ENCODE data around the gene C1orf122. TPM values are rescaled to one million over a fixed set of nuclear protein-coding genes. Genes with fewer than 3 reads are reported as not detected.

The C1orf122 gene
- total RNA-seq, 3 donors from 2014 or later, result 58.5 to 64.6 (median 58.9) TPM

DNA sequence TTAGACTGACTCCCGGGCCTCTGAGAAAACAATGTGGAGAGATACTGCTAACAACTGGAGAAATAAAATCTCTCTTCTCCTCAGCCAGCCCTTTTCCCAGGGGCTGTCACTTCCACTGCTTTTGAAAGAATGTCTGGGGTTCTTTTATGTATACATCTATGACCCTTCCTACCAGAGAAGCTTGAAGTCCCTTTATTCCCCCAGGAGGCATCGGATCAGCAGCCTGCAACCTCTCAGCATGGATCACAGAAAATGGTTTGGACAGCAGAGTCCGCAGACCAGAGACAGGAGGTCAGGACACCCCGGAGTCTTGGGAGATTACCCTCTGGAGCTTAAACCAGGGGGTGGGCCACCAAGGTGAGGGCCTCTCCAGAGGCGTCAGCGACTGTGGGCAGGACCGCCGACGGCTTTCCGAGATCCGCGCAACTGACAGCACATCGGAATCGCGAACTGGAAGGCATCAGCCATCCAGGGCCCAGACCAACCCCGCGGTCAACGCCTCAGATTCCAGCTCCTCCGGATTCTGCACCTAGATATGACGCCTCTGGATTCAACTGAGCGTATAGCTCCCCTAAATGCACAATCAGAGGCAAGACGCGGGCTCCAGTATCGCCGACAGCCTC, 43.7 kb upstream of the C1orf122 start:
- H3K4me3 ChIP-seq, result no peak overlapping the region
- peaks cover 5 to 82% of the 10 kb centered on the region in 2 donors for H3K27me3 ChIP-seq
- intact Hi-C loops (cut with DNase I; ENCODE audit: low total_unique reads), result no loop called here
- no peaks in the 10 kb centered on the region for H3K4me1 ChIP-seq
- H3K9me3 ChIP-seq, result peaks cover 0 to 4% of the 10 kb centered on the region in 2 donors
- H3K36me3 ChIP-seq, result no peaks in the 10 kb centered on the region
- DNase-seq (ENCODE audit: low spot score in 2 of 2), result no peak
- TF ChIP-seq POLR2A (IDR thresholded peaks at IDR 0.05) (no peak), CTCF (IDR thresholded peaks at IDR 0.05) (no peak), POLR2AphosphoS5 (IDR thresholded peaks at IDR 0.05) (no peak)
- no peak overlapping the region for H3K27ac ChIP-seq

DNA sequence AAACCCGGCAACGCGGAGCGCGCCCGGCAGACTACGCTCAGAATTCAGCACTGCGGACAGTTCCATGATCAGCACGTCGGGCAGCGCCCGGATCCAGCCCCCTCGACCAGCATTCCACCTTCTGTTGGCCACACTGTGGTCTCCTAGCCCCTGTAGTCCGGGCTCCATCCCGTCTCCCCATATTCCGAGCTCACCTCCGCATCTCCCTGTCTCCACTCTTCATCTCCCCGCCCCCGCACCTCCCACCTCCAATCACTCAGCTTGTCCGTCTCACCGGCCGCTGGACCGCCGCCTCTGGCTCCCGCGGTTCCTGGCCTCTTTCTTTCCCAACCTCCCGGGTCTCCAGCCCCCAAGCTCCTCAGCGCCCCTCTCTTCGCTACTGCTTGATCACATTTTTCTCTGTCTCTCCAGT, 43.2 kb upstream of the C1orf122 start:
- intact Hi-C loops (cut with DNase I; ENCODE audit: low total_unique reads), result no loop called here
- TF ChIP-seq POLR2AphosphoS5 (IDR thresholded peaks at IDR 0.05) (no peak), CTCF (IDR thresholded peaks at IDR 0.05) (no peak), POLR2A (IDR thresholded peaks at IDR 0.05) (no peak)
- Histone ChIP-seq H3K27ac (no peak overlapping the region), H3K4me3 (no peak overlapping the region), H3K27me3 (peaks cover 5 to 82% of the 10 kb centered on the region in 2 donors), H3K36me3 (no peaks in the 10 kb centered on the region), H3K9me3 (peaks cover 0 to 4% of the 10 kb centered on the region in 2 donors), H3K4me1 (no peaks in the 10 kb centered on the region)
- DNase-seq (ENCODE audit: low spot score in 2 of 2), result no peak

GRCh38 chr1:37764888-37765441, 42.6 kb upstream of the C1orf122 start, which contains the start of gene EPHA10:
Gene EPHA10 (minus strand): TSS chr1:37765120. CDS start chr1:37765066, 54 bp downstream.
- TF ChIP-seq POLR2AphosphoS5 (IDR thresholded peaks at IDR 0.05), result no peak
- TF ChIP-seq POLR2A (IDR thresholded peaks at IDR 0.05), result no peak
- TF ChIP-seq CTCF (IDR thresholded peaks at IDR 0.05), result no peak
- H3K4me3 ChIP-seq, result peak within 1 kb of the TSS in 1 of 3 donors; percentile 5
- no peak for DNase-seq (ENCODE audit: low spot score in 2 of 2)
- no peaks in the 10 kb centered on the region for H3K4me1 ChIP-seq
- no peak within 1 kb of the TSS for H3K27ac ChIP-seq
- H3K36me3 ChIP-seq, result no peaks in the 10 kb centered on the region
- H3K9me3 ChIP-seq, result peaks cover 0 to 4% of the 10 kb centered on the region in 2 donors
- intact Hi-C loops (cut with DNase I; ENCODE audit: low total_unique reads), result no loop called here
- H3K27me3 ChIP-seq, result peaks cover 5 to 84% of the 10 kb centered on the region in 2 donors

DNA sequence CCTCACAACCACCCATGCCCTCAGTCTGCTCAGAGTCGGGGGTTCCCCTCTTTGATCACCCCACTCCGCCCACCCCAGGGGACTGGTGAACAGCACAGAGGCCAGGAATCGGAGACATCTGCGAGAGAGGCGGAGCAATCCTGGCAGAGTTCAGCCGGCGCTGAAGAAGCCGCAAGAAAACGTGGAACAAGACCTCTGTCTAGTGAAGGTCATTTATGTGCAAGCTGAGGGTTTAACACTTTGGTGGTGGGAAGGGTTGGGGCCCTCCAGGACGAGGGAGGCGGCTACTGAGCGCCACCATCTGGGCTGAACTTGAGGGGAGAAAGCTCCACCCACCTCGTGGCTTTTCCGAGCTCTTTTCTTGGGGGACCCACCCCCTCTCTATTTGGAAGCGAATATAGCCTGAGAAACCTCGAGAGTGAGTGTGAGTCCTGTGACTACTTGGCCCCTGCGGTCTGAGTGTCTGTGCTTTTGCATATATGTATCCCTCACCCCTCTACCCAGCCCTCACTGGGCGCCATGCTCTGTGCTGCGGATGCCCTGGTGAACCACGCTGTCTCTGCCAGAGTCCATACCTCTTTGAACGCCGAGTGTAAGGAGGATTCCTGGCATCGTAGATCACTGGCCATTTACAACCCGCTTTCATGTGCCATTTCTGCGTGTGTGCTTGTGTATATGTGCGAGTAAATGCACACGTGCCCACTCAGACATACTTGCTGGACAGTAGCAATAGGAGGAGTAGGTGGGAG, 41.5 kb upstream of the C1orf122 start:
- peaks cover 0 to 4% of the 10 kb centered on the region in 2 donors for H3K9me3 ChIP-seq

More for the DNA sequence above, 41.5 kb upstream of the C1orf122 start:
- Histone ChIP-seq H3K27me3 (peaks cover 5 to 75% of the 10 kb centered on the region in 2 donors), H3K4me1 (no peaks in the 10 kb centered on the region), H3K4me3 (peak overlapping the region in 1 of 3 donors; percentile 5), H3K27ac (no peak overlapping the region), H3K36me3 (no peaks in the 10 kb centered on the region)
- intact Hi-C loops (cut with DNase I; ENCODE audit: low total_unique reads), result no loop called here
- TF ChIP-seq POLR2A (IDR thresholded peaks at IDR 0.05), result no peak
- no peak for TF ChIP-seq CTCF (IDR thresholded peaks at IDR 0.05)
- no peak for TF ChIP-seq POLR2AphosphoS5 (IDR thresholded peaks at IDR 0.05)
- no peak for DNase-seq (ENCODE audit: low spot score in 2 of 2)

Data from breast epithelium (tissue), 4 donors.